Measurements from ENCODE around the gene GGT1.
"Not testable (repeated sequence)": the region's sequence is repeated elsewhere in the genome, so short reads cannot be mapped to it uniquely, and the experiment has no call there.

GGT1 gene

GRCh38 chr22:24603770-24604629 is 1.0 kb downstream of the GGT1 start:
- H3K9me3 ChIP-seq, DNase-seq, H3K36me3 ChIP-seq, H3K4me1 ChIP-seq, H3K27me3 ChIP-seq: not testable (repeated sequence)
- TF ChIP-seq, protein P1, sequence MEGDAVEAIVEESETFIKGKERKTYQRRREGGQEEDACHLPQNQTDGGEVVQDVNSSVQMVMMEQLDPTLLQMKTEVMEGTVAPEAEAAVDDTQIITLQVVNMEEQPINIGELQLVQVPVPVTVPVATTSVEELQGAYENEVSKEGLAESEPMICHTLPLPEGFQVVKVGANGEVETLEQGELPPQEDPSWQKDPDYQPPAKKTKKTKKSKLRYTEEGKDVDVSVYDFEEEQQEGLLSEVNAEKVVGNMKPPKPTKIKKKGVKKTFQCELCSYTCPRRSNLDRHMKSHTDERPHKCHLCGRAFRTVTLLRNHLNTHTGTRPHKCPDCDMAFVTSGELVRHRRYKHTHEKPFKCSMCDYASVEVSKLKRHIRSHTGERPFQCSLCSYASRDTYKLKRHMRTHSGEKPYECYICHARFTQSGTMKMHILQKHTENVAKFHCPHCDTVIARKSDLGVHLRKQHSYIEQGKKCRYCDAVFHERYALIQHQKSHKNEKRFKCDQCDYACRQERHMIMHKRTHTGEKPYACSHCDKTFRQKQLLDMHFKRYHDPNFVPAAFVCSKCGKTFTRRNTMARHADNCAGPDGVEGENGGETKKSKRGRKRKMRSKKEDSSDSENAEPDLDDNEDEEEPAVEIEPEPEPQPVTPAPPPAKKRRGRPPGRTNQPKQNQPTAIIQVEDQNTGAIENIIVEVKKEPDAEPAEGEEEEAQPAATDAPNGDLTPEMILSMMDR (IDR thresholded peaks at IDR 0.05; ENCODE audit: low read depth, low read length), result peak; percentile 47
- H3K4me3 ChIP-seq (ENCODE audit: low read depth, low read length), result peak overlapping the region; percentile 25

DNA sequence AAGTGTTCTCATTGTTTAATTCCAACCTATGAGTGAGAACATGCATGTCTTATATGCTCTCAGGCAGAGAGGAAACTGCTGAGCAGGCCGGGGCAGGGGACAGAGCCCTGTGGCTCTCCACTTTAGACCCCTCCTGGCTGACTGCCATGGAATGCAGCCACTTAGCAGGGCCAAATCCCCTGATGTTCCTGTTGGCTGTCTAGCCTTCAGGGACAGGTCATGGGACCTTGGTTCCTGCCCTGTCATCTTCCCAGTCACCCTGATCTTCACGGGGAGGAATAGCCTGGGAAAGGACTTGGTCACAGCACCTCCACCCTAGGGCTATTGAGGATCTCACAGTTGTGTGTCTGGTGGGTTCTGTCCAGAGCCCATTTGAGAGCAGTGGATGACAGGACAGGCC is 3.3 kb downstream of the GGT1 start:
- not testable (repeated sequence) for H3K36me3 ChIP-seq; H3K9me3 ChIP-seq; H3K27me3 ChIP-seq; H3K4me1 ChIP-seq; H3K4me3 ChIP-seq (ENCODE audit: low read depth, low read length)
- peak; percentile 52 for DNase-seq

DNA sequence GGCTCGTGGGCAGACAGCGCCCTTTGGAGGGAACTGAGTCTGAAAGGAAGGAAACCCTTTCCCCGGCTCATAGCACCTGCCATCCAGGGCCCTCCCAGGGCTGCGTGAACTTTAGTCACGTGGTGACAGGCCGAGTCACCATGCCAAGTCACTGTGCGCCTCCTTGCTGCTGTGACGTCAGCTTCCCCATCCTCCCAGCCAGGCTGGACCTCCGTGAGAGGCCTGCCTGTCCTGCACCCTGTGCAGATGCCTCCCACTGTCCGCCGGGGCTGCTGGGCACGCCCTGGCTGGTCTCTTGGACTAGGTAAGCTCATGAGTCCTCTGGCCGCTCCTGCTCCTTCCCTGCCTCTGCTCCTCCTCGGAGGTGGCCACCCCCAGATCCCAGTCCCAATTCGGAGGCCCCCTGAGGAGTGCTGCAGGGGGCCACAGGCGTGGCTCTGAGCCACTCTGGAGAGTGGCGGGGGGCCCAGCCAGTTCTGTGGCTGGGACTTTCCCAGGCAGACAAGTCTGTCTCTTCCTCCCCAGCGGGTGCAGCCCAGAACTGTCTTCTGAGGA is 4.5 kb downstream of the GGT1 start:
- not testable (repeated sequence) for H3K27me3 ChIP-seq; H3K9me3 ChIP-seq; H3K4me1 ChIP-seq; H3K36me3 ChIP-seq; H3K4me3 ChIP-seq (ENCODE audit: low read depth, low read length); DNase-seq

DNA sequence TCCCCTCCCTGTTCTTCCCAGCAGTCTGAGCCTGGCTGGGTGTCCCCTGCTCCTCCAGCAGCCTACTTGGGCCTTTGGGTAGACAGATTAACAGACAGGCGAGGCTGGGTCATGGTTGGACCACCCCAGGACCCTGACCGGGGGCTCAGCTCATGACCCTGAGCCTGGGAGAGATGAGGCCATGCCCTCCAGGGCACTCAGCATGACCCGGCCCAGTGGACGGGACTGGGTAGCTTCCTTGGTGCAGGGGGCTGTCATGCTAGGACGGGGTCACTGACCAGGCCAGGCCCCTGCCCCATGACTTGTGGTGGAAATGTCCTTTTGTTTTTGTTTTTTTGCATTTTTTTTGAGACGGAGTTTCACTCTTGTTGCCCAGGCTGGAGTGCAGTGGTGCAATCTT is 5.3 kb downstream of the GGT1 start:
- not testable (repeated sequence) for DNase-seq; H3K4me3 ChIP-seq (ENCODE audit: low read depth, low read length)

GRCh38 chr22:24609888-24610287 is 6.9 kb downstream of the GGT1 start:
- not testable (repeated sequence) for H3K27me3 ChIP-seq; DNase-seq; H3K9me3 ChIP-seq; H3K4me3 ChIP-seq (ENCODE audit: low read depth, low read length); H3K36me3 ChIP-seq; H3K4me1 ChIP-seq

More for the DNA sequence above, 5.3 kb downstream of the GGT1 start:
- H3K27me3 ChIP-seq, H3K36me3 ChIP-seq, H3K4me1 ChIP-seq, H3K9me3 ChIP-seq: not testable (repeated sequence)

- H3K36me3 ChIP-seq, result not testable (repeated sequence)
Observed at GRCh38 chr22:24614794-24615193, 11.8 kb downstream of the GGT1 start.

DNA sequence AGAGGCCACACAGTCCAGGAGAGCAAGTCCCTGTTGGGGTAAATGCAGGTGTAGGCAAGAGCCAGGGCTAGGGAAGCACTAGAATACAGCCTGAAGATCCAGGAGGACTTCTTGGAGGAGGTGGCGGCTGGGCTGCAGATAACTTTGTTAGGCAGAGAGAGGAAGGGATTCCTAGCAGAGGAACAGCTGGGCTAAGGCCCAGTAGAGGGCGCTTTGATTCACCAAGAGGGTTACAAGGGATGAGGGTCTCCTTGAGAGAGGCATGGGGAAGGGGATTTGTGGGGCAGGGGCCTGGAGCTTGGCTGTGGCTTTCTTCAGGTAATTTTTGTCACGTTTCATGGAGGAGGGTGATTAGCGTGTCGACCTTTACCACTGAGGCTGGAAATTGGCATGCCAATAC is 18.3 kb downstream of the GGT1 start:
- not testable (repeated sequence) for H3K36me3 ChIP-seq, H3K27me3 ChIP-seq, DNase-seq

More at GRCh38 chr22:24614794-24615193, 11.8 kb downstream of the GGT1 start:
- H3K27me3 ChIP-seq; H3K9me3 ChIP-seq; H3K4me1 ChIP-seq; H3K4me3 ChIP-seq (ENCODE audit: low read depth, low read length); DNase-seq: not testable (repeated sequence)

DNA sequence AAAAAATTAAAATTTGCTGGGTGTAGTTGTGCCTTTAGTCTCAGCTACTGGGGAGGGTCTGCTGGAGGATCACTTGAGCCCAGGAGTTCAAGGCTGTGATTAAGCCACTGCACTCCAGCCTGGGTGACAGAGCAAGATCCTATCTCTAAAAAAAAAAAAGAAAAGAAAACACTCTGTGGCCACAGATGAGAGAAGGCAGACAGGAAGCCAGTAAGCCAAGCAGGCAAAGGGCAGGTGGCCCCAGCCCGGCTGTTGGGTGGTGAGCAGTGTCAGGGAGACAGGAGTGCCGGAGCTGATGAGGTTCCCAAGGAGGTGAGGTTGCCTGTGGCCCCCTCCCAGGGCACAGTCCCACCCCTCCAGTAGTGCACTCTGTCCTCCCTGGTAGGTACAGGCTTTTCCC is 19.6 kb downstream of the GGT1 start:
- H3K9me3 ChIP-seq; H3K27me3 ChIP-seq; H3K4me3 ChIP-seq (ENCODE audit: low read depth, low read length); H3K4me1 ChIP-seq; H3K36me3 ChIP-seq: not testable (repeated sequence)
- peak; percentile 61 for DNase-seq

More for the DNA sequence above, 18.3 kb downstream of the GGT1 start:
- H3K9me3 ChIP-seq; H3K4me1 ChIP-seq; H3K4me3 ChIP-seq (ENCODE audit: low read depth, low read length): not testable (repeated sequence)

DNA sequence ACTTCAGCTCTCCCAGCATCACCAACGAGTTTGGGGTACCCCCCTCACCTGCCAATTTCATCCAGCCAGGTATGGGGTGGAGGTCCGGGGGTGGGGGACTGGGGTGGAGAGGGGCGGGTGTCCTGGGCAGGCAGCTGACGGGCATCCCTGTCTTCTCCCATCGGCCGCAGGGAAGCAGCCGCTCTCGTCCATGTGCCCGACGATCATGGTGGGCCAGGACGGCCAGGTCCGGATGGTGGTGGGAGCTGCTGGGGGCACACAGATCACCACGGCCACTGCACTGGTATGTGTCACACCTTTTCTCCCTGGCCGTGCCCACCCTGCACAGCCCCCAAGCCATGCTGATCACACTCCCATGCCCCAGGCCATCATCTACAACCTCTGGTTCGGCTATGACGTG is 24.9 kb downstream of the GGT1 start:
- H3K36me3 ChIP-seq; H3K9me3 ChIP-seq; H3K4me1 ChIP-seq; H3K27me3 ChIP-seq; H3K4me3 ChIP-seq (ENCODE audit: low read depth, low read length); DNase-seq: not testable (repeated sequence)

DNA sequence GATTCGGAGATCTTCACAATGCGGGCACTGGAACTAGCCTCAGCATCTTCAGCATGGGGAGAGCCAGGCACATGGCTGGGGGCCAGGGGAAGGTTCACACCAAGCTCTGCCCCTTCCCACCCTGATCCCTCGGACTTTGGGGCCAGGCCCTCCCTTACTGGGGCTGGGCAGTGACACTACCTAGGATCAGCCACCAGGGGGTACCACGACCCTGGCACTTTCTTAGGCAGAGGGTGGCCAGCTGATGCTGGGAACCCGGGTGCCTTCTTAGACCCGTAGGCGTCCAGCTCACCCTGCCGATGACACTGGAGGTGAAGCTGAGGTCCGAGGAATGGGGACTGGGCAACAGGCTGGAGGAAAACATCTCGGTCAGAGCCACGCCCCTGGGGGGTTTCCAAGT is 26.1 kb downstream of the GGT1 start:
- not testable (repeated sequence) for H3K27me3 ChIP-seq; H3K9me3 ChIP-seq; H3K36me3 ChIP-seq; H3K4me1 ChIP-seq; H3K4me3 ChIP-seq (ENCODE audit: low read depth, low read length)
- peak; percentile 50 for DNase-seq
- TF ChIP-seq, protein P1 (IDR thresholded peaks at IDR 0.05; ENCODE audit: low read depth, low read length), result peak; percentile 43

DNA sequence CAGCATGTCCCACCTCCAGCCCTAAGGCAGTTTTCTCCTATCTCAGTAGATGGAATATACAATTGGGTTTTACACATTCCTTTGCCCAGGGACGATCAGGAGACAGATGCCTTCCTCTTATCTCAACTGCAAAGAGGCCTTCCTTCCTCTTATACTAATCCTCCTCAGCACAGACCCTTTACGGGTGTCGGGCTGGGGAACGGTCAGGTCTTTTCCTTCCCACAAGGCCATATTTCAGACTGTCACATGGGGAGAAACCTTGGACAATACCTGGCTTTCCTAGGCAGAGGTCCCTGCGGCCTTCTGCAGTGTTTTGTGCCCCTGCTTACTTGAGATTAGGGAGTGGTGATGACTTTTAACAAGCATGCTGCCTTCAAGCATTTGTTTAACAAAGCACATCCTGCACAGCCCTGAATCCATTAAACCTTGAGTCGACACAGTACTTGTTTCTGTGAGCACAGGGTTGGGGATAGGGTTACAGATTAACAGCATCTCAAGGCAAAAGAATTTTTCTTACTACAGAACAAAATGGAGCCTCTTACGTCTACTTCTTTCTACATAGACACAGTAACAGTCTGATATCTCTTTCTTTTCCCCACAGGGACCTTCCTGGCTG is 27.9 kb downstream of the GGT1 start:
- not testable (repeated sequence) for H3K9me3 ChIP-seq; H3K36me3 ChIP-seq; DNase-seq; H3K4me3 ChIP-seq (ENCODE audit: low read depth, low read length); H3K27me3 ChIP-seq; H3K4me1 ChIP-seq

- H3K4me3 ChIP-seq (ENCODE audit: low read depth, low read length); H3K36me3 ChIP-seq; H3K4me1 ChIP-seq; DNase-seq; H3K9me3 ChIP-seq; H3K27me3 ChIP-seq: not testable (repeated sequence)
Observed at GRCh38 chr22:24631430-24632122, 28.6 kb downstream of the GGT1 start.

DNA sequence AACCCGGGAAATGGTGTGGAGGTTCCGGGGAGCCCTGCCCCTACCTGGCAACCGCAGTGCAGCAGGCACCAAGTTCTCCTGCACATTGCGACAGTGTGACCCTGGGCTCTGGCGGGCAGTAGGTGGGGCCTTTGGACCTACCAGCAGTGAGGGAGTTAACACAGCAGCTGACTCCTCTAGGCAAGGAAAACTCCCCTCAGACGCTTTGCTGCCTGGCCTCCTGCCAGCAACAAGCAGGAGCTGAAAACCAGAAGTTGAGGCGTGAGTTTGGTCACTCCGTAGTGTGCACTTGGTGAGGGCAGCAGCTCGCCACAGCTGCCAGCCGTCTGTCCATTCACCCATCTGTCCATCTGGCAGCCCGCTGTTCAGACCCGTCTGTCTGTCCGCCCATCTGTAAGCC is 29.6 kb downstream of the GGT1 start:
- H3K4me1 ChIP-seq; H3K27me3 ChIP-seq; H3K4me3 ChIP-seq (ENCODE audit: low read depth, low read length); H3K9me3 ChIP-seq; H3K36me3 ChIP-seq: not testable (repeated sequence)
- DNase-seq, result peak; percentile 41
